ENCODE data around the gene PTPRN2. TPM values are rescaled to one million over a fixed set of nuclear protein-coding genes. Genes with fewer than 3 reads are reported as not detected.

PTPRN2 gene
- total RNA-seq, 1 donor from 2014 or later, result 7.8 TPM

GRCh38 chr7:157613575-157614322 is 973.9 kb downstream of the PTPRN2 start:
- no peak for DNase-seq (ENCODE audit: low spot score)

GRCh38 chr7:157612664-157613561 is 974.7 kb downstream of the PTPRN2 start:
- no peak for DNase-seq (ENCODE audit: low spot score)

GRCh38 chr7:157612009-157612663 is 975.5 kb downstream of the PTPRN2 start:
- DNase-seq (ENCODE audit: low spot score), result no peak

- no peak for DNase-seq (ENCODE audit: low spot score)
These were observed 976.3 kb downstream of the PTPRN2 start for GRCh38 chr7:157611341-157611740.

- no peak for DNase-seq (ENCODE audit: low spot score)
These were observed 976.8 kb downstream of the PTPRN2 start for GRCh38 chr7:157610671-157611295.

GRCh38 chr7:157609932-157610640 is 977.5 kb downstream of the PTPRN2 start:
- no peak for DNase-seq (ENCODE audit: low spot score)

GRCh38 chr7:157609516-157609915 is 978.1 kb downstream of the PTPRN2 start:
- no peak for DNase-seq (ENCODE audit: low spot score)

- DNase-seq (ENCODE audit: low spot score), result no peak
These were observed 980.4 kb downstream of the PTPRN2 start for GRCh38 chr7:157607218-157607617.

- DNase-seq (ENCODE audit: low spot score), result no peak
These were observed 981.5 kb downstream of the PTPRN2 start for GRCh38 chr7:157606140-157606539.

GRCh38 chr7:157605638-157606037 is 982.0 kb downstream of the PTPRN2 start:
- no peak for DNase-seq (ENCODE audit: low spot score)

- DNase-seq (ENCODE audit: low spot score), result no peak
These were observed 982.8 kb downstream of the PTPRN2 start for GRCh38 chr7:157604661-157605381.

GRCh38 chr7:157603716-157604115 is 983.9 kb downstream of the PTPRN2 start:
- DNase-seq (ENCODE audit: low spot score), result no peak

- no peak for DNase-seq (ENCODE audit: low spot score)
These were observed 984.6 kb downstream of the PTPRN2 start for GRCh38 chr7:157603005-157603404.

GRCh38 chr7:157602581-157602980 is 985.0 kb downstream of the PTPRN2 start:
- no peak for DNase-seq (ENCODE audit: low spot score)

GRCh38 chr7:157602156-157602555 is 985.5 kb downstream of the PTPRN2 start:
- no peak for DNase-seq (ENCODE audit: low spot score)

GRCh38 chr7:157601530-157601929 is 986.1 kb downstream of the PTPRN2 start:
- DNase-seq (ENCODE audit: low spot score), result no peak

GRCh38 chr7:157599491-157599890 is 988.1 kb downstream of the PTPRN2 start:
- no peak for DNase-seq (ENCODE audit: low spot score)

- DNase-seq (ENCODE audit: low spot score), result no peak
These were observed 990.1 kb downstream of the PTPRN2 start for GRCh38 chr7:157597562-157597961.

- no peak for DNase-seq (ENCODE audit: low spot score)
These were observed 990.7 kb downstream of the PTPRN2 start for GRCh38 chr7:157596881-157597280.

- DNase-seq (ENCODE audit: low spot score), result no peak
These were observed 991.2 kb downstream of the PTPRN2 start for GRCh38 chr7:157596471-157596870.

- DNase-seq (ENCODE audit: low spot score), result no peak
These were observed 991.6 kb downstream of the PTPRN2 start for GRCh38 chr7:157596026-157596425.
